OCI-M2 (cell line): ENCODE results near the gene EMC6.
"Not testable (repeated sequence)": the region's sequence is repeated elsewhere in the genome, so short reads cannot be mapped to it uniquely, and the experiment has no call there.

Experiments
- DNase-seq: peaks from one replicate; lab custom pipeline; 2025; ENCODE audit not compliant: unreplicated experiment; lab: John Stamatoyannopoulos, UW

Gene EMC6

DNA sequence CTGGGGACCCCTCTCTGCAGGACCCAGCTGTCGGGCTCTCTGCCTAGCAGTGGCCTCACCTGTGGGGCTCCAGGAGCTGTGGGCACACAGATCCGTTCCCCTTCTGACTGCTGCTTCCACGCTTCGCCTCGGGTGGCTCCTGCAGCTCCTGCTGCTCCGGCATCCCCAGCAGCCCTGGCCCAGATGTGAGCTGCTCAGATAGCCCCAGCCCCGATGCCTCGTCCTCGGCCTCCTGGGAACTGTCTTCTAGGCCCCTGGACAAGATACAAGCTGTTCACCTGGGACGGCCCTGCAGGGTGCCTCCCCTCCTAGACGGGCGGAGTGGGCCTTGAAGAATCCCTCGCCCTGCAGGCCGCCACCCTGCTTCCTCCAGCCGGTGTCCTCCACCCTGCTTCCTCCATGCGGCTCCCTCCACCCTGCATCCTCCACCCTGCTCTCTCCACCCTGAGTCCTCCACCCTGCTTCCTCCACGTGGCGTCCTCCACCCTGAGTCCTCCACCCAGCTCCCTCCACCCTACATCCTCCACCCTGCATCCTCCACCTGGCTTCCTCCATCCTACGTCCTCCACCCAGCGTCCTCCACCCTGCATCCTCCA, 11.0 kb downstream of the EMC6 start:
- DNase-seq, result no peak

DNA sequence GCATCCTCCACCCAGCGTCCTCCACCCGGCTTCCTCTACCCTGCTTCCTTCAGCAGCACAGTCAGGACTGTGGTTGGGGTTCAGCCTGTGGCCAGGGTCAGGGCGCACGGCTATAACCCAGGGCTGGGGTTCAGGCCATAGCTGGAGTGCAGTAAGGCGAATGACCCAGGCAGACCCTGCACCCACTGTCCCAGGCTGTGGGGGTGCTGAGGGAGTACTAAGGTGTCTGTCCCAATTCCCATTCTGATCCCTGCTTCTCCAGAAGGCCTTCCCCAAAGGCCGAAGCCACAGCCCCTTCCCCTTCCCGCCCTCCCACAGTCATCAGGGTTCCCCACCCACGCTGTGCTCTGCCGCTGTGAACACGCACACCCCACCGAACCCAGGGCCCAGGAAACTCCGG, 12.4 kb downstream of the EMC6 start:
- DNase-seq, result no peak

DNA sequence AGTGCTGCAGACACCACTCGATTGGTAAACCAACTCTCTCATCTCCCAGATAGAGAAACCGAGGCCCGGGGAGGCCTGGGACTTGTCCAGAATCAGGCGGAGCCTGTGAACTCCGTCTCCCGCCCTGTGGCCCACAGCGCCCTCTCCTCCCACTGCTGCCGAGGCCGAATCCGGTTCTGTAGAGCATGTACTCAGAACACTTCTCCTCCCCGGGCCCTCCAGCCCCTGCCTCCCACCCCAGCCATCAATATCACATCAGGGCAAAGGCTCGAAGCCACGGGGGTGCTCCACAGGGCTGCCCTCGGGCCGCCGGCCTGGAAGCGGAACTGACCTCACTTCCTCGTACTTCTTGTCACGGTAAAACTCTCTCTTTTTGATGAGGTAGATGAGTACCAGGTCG, 13.0 kb downstream of the EMC6 start:
- no peak for DNase-seq

DNA sequence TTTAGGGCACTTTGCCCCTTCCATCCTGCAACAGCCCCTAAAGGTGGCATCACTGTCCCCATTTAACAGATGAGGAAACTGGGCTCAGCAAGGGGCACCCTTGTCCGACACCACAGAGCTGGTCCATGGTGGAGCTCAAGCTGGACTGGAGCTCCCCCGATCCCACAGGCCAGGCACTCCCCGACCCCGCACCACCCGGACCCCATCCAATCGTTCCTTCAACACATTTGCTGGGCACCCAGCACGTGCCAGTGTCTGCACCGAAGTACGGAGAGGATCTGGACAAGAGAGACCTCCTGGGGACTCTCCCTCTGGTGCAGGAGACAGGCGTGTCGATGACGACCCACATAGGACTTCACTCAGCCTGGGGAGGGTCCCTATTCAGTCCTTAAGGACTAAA, 13.4 kb downstream of the EMC6 start:
- DNase-seq, result no peak

DNA sequence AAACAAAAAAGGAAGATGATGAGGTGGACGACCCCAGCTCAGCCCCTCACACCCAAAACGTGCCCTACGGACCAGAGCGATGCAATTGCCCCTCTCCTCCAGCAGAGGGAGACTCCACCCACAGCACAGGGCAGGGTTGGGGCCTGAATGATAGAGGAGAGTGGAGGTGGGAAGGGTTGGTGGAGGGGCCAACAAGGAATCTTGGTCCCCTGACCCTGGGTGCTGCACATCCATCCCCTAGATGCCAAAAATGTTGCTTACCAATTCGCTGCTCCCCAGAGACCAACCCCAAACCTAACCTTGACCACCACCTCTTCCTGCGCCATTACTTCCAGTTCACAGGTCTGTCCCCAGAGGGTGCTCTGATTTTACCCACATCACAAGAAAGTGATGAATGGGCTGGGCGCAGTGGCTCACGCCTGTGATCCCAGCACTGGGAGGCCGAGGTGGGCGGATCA, 14.5 kb downstream of the EMC6 start:
- DNase-seq, result no peak

DNA sequence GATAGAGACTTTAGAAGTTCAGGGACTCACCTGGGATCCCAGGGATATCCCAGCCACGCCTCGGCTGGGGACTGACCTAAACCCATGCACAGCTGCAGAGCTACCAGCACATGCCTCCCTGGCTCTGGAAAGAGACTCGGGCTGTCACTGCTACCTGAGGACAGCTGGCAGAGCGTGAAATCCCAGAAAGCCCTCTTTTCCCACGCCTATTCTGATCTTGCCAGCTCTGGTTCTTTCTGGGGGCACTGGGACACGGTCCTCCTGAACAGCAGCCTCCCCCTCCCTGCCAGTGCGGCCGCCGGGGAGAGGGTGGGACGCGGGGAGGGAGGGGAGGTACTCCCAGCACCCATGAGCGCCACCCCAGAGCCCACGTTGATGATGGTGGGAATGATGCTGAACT, 16.6 kb downstream of the EMC6 start:
- DNase-seq, result no peak

DNA sequence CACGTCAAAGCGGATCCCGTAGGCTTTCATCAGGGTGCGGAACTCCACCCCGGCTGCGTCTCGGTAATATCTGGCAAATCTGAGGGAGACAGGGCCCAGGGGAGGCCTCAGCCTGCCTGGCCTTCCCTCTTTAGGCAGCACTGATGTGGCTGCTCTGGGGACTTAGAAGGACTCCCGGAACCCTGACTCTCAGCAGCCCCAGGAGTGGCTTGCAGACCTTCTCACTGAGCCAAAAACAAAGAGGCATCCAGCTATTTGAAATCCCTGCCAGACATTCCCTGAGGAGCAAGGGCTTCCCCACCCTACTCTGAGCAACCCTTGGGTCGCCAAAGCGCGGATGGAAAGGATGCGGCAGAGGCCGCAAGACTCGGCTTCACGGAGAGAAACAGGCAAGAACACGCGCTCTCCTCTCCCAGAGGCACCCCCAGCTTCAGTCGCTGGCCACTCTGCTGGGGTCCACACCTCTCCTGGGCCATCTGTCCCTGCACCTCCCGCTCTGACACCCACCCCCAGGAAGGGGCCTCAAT, 19.5 kb downstream of the EMC6 start:
- no peak for DNase-seq

DNA sequence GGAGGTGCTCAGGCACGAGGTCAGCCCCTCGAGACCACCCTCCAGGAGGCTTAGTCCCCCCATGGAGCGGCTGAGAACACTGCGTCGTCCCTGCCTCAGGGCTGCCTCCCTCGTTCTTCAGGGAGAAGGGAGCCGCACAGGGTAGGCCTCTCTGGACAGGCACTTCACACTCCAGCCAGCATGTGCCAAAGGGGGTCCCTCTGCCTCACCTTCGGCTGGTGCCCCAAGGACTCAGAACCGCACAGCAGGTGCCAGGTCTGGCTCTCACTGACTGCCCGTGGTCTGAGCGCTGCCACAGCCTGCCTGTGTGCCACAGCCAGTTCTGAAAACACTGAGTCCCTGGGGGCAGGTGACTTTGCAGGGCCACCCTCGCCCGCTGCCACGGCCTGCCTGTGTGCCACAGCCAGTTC, 20.2 kb downstream of the EMC6 start:
- no peak for DNase-seq

DNA sequence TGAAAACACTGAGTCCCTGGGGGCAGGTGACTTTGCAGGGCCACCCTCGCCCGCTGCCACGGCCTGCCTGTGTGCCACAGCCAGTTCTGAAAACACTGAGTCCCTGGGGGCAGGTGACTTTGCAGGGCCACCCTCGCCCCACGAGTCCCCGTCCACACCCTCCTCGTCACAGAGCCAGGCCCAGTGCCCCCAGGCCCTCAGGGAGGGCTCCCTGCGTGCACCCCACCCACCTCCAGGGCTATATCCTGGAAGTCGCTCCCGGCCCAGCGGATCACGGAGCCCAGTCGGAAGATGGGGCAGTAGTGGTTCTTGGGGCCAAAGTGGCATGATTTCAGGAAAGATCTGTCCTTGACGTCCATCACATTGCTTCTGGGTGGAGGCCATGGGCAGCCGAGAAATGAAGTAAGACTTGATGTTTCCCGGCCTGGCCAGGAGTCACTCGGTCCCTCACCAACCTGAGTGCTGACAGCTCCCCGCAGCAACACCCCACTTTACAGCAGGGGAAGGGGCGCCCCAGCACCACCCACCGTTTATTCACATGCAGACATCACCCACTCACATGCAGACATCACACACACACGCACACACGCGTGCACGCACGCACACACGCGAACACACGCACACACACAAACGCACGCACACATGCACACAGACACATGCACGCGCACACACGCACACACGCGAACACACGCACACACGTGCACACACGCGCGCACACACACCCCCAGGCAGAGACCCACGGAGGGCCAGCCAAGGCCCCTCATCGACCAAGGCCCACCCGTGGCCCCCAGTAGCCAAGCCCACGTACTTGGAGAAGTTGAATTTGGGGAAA, 20.9 kb downstream of the EMC6 start:
- DNase-seq, result no peak

DNA sequence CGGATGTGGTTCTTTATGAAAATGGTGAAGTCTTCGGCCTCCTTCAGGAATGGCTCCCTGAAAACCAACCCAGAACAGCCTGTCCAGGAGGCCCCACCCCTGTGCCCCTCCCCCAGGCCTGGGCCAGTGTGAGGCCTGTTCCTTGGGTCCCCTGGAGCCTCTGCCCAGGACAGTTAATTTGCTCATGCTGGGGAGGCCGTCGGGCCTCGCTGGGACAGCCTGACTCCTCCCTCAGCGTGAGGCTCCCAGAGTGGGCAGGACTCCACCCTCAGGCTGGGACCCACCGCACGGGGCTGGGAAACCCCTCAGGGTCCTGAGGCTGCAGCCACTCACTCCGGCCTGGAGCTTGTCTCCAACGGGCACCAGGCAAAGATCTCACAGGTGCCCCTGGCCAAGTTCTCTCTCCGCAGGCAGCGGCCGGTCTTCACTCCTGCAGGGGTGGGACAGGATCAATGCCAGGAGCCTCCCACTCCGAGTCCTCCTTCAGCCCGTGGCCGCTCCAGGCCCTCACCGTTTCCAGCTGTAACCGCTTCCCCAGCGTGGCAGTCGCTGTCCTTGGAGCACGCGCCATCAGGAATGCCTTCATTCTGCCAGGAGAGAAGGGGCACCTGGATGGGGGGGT, 21.6 kb downstream of the EMC6 start:
- DNase-seq, result no peak

DNA sequence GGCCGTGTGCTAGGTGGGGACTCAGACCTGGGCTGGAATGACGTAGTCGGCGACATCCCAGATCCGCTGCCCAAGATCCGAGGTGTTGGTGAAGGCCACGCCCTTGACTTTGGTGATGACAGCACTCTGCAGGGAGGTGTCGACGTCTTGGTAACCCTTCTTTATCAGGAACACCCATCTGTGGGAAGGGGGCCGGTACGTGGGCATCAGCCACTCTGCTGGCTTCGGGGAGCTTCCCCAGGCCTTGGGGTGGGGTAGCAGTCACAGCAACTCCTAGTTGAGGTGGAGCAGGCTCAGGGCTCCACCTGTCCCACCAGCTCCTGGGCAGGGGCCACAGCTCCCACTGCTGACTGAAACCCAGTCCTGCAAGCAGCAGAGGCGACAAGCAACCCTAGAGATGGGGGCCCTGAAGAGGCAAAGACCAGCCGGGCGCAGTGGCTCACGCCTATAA, 23.0 kb downstream of the EMC6 start:
- no peak for DNase-seq

DNA sequence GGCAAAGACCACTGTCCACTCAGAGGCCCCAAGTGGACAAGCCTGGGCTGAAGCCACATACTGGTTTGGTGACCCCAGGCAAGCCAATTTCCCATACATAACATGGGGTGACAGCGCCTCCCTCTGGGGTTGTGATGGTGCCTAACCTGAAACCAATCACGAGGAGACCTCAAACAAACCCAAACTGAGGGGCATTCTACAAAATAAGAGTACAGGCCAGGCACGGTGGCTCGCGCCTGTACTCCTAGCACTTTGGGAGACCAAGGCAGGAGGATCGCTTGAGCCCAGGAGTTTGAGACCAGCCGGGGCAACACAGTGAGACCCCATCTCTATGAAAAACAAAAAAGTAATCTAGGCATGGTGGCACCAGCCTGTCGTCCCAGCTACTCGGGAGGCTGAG, 23.7 kb downstream of the EMC6 start:
- DNase-seq, result no peak

DNA sequence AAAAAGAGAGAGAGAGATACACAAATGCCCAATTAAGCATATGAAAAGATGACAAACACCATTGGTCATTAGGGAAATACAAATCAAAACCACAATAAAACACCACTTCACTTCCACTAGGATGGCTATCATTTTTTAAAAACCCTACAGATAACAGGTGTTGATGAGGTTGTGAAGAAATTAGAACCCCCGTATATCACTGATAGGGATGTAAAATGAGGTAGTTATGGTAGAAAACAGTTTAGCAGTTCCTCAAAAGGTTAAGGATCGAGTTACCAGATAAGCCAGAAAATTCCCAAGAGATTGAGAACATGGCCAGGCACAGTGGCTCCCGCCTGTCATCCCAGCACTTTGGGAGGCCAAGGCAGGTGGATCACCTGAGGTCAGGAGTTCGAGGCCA, 24.5 kb downstream of the EMC6 start:
- no peak for DNase-seq

DNA sequence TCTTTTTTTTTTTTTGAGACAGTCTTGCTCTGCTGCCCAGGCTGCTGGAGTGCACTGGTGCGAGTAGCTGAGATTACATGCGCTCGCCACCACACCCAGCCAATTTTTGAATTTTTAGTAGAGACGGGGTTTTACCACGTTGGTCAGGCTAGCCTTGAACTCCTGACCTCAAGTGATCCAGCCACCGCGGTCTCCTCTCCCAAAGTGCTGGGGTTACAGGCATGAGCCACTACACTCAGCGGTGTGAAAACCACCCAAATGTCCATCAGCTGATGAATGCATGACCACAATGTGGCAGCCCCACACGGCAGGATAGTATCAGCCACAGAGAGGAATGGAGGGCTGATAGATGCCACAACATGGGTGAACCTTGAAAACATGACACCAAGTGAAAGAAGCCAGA, 25.2 kb downstream of the EMC6 start:
- no peak for DNase-seq

DNA sequence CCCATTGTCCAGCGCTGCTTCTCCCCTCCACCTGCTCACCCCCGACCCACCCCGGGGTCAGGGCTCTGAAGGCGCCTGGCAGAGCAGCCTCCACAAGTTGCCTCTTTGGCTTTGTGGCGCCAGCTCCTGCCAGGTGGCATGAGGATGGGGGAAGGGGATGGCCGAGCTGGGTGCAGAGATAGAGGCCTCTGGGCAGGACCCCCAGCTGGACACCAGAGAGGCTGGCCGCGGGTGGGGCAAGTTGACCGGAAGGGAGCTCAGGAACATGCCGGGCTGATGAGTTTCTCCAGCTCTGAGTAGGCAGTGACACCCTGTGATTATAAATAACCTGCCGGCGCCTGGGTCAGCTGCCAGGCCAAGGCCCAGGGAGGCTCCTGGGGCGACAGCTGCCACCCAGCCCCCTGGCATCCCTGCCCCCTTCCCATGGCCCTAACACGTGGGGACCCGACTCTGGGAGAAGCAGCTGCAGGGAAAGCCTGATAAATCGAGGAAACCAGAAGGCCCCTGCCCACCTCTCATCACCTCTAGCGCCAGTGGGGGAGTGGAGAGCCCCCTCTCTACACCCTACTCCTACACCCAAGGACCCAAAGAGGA, 26.6 kb downstream of the EMC6 start:
- no peak for DNase-seq

DNA sequence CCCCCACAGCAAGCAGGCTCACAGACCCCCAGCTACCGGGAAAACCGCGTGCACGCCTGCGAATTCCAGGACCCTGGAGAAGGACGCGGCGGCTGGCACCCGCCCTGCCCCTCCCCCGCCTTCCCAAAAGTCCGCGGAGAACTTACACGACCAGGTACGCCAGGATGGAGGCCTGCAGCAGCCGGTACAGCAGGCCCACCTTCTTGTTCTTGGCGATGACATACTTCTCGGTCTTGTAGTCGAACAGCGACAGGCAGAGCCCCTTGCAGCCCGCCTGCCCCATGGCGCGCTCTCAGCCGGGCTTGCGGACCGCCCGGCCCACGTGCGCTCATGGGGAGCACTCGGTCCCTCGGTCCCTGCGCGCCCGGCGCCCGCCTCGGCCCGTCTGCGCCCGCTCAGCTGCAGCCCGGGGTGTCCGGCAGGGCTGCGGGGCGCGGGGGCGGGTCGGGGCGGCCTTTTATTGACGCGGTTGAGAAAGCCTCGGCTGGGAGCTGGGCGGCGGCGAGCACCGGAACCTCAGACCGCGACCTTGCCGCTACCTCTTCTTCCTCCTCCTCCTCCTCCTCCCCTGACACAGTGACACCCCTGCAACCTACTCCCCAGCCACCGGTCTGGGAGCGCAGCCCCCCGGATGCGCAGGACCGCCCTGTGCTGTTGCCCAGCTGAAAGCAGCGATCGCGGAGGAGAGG, 27.3 kb downstream of the EMC6 start, which contains the start of gene P2RX5:
P2RX5 (minus strand) TSS at position 433 of the 689 bp plus-strand sequence; CDS start at position 283, 150 bp downstream.
- no peak for DNase-seq

DNA sequence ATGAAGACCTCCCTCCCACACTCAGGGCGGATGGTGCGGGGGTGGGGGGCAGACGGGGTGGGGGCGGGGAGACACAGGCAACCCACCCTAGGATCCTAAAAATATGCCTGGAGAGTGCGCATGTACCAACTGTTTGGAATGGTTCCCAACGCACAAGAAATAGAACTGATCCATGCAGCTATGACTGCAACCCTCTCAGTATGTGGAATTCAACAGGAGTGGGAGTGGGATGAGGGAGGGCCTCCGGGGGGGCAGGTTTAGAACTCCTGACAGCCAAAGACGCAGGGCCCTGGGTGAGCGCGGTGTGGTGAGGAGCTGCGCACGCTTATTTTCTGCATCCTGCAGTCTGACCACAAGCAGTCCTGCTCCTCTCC, 28.5 kb downstream of the EMC6 start:
- no peak for DNase-seq

DNA sequence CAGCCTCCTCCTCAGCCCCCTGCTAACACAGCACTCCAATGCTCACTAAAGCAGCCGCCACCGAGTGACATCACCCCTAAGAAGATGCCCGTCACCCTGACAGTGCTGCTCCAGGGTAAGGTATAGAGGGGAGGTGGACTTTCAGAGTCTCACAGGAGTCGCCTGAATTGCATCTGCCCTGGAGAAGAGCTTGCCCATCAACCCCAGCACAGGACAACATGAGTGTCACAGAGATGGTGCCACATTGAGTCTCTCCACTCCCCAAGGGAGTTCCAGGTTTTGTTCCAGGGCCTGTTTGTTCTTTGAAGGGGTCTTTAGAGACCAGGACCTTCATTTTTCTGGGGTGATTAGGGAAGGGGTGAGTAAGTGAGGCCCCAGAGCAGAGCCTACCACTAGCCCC, 29.5 kb downstream of the EMC6 start:
- no peak for DNase-seq

DNA sequence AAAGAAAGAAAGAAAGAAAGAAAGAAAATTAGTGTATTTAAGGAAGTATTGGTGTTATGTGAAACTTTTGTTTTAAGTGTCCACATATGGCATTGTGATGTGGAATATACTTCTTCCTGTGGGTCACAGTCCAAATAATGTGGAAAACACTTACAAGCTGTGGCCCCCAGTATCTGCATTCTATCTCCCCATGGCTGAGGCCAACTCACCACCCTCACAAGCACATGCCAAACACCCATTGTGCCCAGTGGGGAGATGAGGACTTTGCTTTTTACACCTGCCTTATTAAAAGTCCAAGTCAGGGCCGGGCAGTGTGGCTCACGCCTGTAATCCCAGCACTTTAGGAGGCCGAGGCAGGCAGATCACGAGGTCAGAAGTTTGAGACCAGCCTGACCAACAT, 31.3 kb downstream of the EMC6 start:
- no peak for DNase-seq

DNA sequence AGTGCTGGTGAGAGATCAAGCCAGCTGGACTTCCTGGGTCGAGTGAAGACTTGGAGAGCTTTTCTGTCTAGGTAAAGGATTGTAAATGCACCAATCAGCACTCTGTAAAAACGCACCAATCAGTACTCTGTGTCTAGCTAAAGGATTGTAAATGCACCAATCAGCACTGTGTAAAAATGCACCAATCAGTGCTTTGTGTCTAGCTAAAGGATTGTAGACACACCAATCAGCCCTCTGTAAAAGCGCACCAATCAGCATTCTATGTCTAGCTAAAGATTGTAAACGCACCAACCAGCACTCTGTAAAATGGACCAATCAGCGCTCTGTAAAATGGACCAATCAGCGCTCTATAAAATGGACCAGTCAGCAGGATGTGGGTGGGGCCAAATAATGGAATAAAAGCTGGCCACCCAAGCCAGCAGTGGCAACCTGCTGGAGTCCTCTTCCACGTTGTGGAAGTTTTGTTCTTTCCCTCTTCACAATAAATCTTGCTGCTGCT, 33.5 kb downstream of the EMC6 start:
- not testable (repeated sequence) for DNase-seq
